Suprapubic skin (tissue), 4 donors: ENCODE results near the gene SYT2.

Source experiments
- EP300 ChIP-seq: sonication (generic); formaldehyde crosslinking; IDR thresholded peaks from one replicate; pipeline ENCODE4 v1.6.1; 2017; ENCODE audit warnings: antibody characterized with exemption
- POLR2A ChIP-seq, 2 donors: fragments of 450-650 bp; IDR thresholded peaks; one replicate each; pipeline ENCODE4 v1.6.1; 2017; ENCODE audit warnings: antibody characterized with exemption in 2 of 2, mild to moderate bottlenecking in 2 of 2, moderate library complexity in 2 of 2
- POLR2AphosphoS5 ChIP-seq, 3 donors: sonication (generic); formaldehyde crosslinking; IDR thresholded peaks; one replicate each; pipeline ENCODE4 v1.6.1; 2017; ENCODE audit warnings: antibody characterized with exemption in 3 of 3
- TF ChIP-seq, protein P1 (sequence below), 2 donors: fragments of 200-600 bp in 1 of 2; fragments of 450-650 bp in 1 of 2; sonication (generic) in 1 of 2; IDR thresholded peaks; one replicate each; pipeline ENCODE4 v1.5.1; 2016 to 2019; ENCODE audit warnings: antibody characterized with exemption in 2 of 2, mild to moderate bottlenecking in 1 of 2, moderate library complexity in 1 of 2

DNA sequence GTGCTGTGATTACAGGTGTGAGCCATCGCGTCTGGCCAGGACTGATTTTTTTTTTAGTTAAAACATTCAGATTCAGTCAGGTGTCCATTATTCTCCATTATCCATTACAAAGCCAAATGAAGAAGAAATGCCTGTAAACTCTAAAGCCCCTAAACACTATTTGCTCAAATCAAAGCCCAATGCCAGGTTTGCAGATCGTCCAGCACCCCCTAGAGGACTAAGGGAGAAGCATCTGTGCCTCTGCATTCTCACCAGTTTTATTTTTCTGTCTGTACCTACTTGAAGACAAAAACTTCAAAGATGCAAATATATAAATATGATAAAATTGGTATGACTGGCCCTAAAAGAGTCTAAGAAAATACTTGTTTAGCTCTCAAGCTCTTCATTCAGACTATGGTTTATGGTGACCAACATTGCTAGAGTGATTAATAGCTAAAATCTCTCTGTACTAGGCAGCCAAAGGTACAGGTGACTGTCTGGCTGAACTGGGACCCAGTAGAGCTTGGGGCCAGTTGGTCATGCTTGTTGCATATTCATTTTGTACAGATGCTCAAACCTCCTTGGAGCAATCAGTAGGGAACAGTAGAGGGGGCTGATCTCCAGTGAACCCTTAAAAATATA is 138.4 kb downstream of the SYT2 start:
- TF ChIP-seq, protein P1, sequence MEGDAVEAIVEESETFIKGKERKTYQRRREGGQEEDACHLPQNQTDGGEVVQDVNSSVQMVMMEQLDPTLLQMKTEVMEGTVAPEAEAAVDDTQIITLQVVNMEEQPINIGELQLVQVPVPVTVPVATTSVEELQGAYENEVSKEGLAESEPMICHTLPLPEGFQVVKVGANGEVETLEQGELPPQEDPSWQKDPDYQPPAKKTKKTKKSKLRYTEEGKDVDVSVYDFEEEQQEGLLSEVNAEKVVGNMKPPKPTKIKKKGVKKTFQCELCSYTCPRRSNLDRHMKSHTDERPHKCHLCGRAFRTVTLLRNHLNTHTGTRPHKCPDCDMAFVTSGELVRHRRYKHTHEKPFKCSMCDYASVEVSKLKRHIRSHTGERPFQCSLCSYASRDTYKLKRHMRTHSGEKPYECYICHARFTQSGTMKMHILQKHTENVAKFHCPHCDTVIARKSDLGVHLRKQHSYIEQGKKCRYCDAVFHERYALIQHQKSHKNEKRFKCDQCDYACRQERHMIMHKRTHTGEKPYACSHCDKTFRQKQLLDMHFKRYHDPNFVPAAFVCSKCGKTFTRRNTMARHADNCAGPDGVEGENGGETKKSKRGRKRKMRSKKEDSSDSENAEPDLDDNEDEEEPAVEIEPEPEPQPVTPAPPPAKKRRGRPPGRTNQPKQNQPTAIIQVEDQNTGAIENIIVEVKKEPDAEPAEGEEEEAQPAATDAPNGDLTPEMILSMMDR (IDR thresholded peaks at IDR 0.05): peak in 1 of 2 donors; percentile 62
- TF ChIP-seq POLR2A (IDR thresholded peaks at IDR 0.05): no peak
- TF ChIP-seq EP300: no peak
- TF ChIP-seq POLR2AphosphoS5 (IDR thresholded peaks at IDR 0.05): no peak
